ENCODE results near the gene MAGEC3.
"Not testable (repeated sequence)": the region's sequence is repeated elsewhere in the genome, so short reads cannot be mapped to it uniquely, and the experiment has no call there.

Gene MAGEC3

GRCh38 chrX:141838016-141838415, at the start of gene MAGEC3:
MAGEC3 (plus strand) TSS chrX:141838316; CDS start chrX:141838316, 0 bp downstream.
- DNase-seq (ENCODE audit: low read depth), result no peak

GRCh38 chrX:141791856-141792255, 46.3 kb upstream of the MAGEC3 start:
- DNase-seq (ENCODE audit: low read depth), result no peak

GRCh38 chrX:141811438-141811837, 26.7 kb upstream of the MAGEC3 start:
- DNase-seq (ENCODE audit: low read depth), result no peak

GRCh38 chrX:141814213-141814857, 23.8 kb upstream of the MAGEC3 start:
- DNase-seq (ENCODE audit: low read depth), result no peak

GRCh38 chrX:141815904-141816303, 22.2 kb upstream of the MAGEC3 start:
- no peak for DNase-seq (ENCODE audit: low read depth)

GRCh38 chrX:141832247-141832646, 5.9 kb upstream of the MAGEC3 start:
- no peak for DNase-seq (ENCODE audit: low read depth)

- DNase-seq (ENCODE audit: low read depth), result no peak
These were observed 1.7 kb downstream of the MAGEC3 start for GRCh38 chrX:141839856-141840255.

- DNase-seq (ENCODE audit: low read depth), result no peak
These were observed 19.4 kb downstream of the MAGEC3 start for GRCh38 chrX:141857479-141857878.

GRCh38 chrX:141879616-141880015, 41.5 kb downstream of the MAGEC3 start:
- DNase-seq (ENCODE audit: low read depth), result no peak

- DNase-seq (ENCODE audit: low read depth), result not testable (repeated sequence)
These were observed 50.7 kb downstream of the MAGEC3 start for GRCh38 chrX:141888811-141889210.

- no peak for DNase-seq (ENCODE audit: low read depth)
These were observed 56.6 kb downstream of the MAGEC3 start for GRCh38 chrX:141894733-141895132.

GRCh38 chrX:141897690-141898089, 59.6 kb downstream of the MAGEC3 start:
- no peak for DNase-seq (ENCODE audit: low read depth)

- no peak for DNase-seq (ENCODE audit: low read depth)
These were observed 64.2 kb downstream of the MAGEC3 start for GRCh38 chrX:141902366-141902765.

GRCh38 chrX:141903400-141904155, 65.5 kb downstream of the MAGEC3 start, which contains the start of gene MAGEC1:
MAGEC1 (plus strand) TSS chrX:141903894; CDS start chrX:141905073, 1,179 bp downstream.
- no peak for DNase-seq (ENCODE audit: low read depth)

GRCh38 chrX:141904262-141904661, 66.1 kb downstream of the MAGEC3 start:
- DNase-seq (ENCODE audit: low read depth), result no peak

- no peak for DNase-seq (ENCODE audit: low read depth)
These were observed 79.7 kb downstream of the MAGEC3 start for GRCh38 chrX:141917801-141918200.

- DNase-seq (ENCODE audit: low read depth), result no peak
These were observed 86.2 kb downstream of the MAGEC3 start for GRCh38 chrX:141924293-141924692.

- DNase-seq (ENCODE audit: low read depth), result no peak
These were observed 90.3 kb downstream of the MAGEC3 start for GRCh38 chrX:141928432-141928831.

GRCh38 chrX:141934059-141934641, 96.0 kb downstream of the MAGEC3 start:
- no peak for DNase-seq (ENCODE audit: low read depth)

- DNase-seq (ENCODE audit: low read depth), result no peak
These were observed 97.5 kb downstream of the MAGEC3 start for GRCh38 chrX:141935645-141936044.

- no peak for DNase-seq (ENCODE audit: low read depth)
These were observed 98.0 kb downstream of the MAGEC3 start for GRCh38 chrX:141936080-141936479.

GRCh38 chrX:141941234-141941633, 103.1 kb downstream of the MAGEC3 start:
- no peak for DNase-seq (ENCODE audit: low read depth)

GRCh38 chrX:141945426-141945825, 107.3 kb downstream of the MAGEC3 start:
- DNase-seq (ENCODE audit: low read depth), result no peak
